HG02571 (cell line): ENCODE results near the gene MBD1.
"Not testable (repeated sequence)": the region's sequence is repeated elsewhere in the genome, so short reads cannot be mapped to it uniquely, and the experiment has no call there.

Experiments used
- ATAC-seq: cut with Tn5 transposase; IDR thresholded peaks from one replicate; pipeline ENCODE4 v1.9.1; 2021; ENCODE audit warnings: mild to moderate bottlenecking, moderate library complexity; ENCODE audit not compliant: unreplicated experiment

The MBD1 gene

DNA sequence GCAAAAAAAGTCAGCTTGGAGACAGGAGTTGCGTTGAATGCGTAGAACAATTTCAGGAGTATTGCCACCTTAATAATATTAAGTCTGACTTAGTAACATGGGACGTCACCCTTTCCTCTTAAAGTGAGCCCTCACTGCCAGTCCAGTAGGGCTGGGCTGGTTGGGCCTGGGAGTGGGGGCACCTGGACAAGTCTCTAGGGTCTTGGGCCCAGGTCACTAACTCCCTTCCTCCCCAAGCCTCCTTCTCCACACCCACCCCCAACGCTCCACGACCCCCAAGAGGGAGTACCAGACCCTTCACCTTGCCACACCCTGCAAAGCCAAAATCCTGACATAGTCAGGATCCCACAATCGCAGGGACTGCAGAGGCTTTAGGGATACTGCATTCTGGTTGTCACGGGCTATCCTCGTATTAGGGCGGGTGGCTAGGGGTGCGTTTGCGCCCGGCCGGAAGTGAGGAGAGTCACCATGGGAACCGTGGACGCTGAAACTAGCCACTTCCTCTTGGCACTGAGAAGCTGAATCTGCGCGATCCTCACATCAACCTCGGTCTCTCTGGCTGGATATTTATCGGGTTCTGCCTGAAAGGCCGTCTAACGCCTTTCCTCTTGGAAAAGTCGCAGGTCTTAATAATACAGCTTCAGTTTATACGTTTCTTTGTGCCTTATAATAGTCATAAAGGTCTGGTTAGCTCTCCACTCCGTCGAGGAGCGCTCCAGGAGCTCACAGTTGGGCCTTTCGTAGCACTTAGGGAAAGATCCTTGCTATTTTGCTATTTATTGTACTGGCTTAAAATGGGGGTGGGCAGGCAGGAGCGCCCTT lies 16.5 kb upstream of the MBD1 start:
- ATAC-seq = peak; percentile 100

DNA sequence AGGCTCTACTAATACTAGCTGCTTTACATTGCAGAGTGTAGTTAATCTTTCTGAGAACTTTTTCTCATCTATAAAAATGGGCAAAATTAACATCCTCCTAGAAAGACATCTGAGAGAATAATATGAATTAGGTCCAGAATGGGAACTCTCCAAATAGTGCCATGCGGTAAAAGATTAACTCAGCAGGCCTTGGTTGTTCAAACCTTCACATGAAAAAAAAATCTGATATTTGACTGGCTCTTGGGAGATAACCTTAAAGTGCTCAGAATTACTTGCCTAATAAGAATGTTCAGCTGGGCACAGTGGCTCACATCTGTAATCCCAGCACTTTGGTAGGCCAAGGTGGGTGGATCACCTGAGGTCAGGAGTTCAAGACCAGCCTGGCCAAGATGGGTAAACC lies 11.7 kb upstream of the MBD1 start:
- no peak for ATAC-seq

DNA sequence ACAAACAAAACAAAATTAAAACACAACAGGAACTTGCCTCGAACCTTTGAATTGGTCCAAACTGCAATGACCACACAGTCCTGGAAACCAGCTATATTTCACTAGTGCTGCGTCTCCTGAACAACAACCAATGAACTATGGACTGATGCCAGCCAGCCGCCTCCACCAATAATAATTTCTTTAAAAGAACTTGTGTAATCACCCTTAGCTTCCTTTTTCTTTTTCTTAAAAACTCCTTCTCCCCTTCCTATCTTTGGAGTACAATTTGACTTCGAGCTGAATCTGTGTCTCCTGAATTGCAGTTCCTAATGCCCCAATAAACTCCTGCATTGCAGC lies 7.8 kb upstream of the MBD1 start:
- no peak for ATAC-seq

DNA sequence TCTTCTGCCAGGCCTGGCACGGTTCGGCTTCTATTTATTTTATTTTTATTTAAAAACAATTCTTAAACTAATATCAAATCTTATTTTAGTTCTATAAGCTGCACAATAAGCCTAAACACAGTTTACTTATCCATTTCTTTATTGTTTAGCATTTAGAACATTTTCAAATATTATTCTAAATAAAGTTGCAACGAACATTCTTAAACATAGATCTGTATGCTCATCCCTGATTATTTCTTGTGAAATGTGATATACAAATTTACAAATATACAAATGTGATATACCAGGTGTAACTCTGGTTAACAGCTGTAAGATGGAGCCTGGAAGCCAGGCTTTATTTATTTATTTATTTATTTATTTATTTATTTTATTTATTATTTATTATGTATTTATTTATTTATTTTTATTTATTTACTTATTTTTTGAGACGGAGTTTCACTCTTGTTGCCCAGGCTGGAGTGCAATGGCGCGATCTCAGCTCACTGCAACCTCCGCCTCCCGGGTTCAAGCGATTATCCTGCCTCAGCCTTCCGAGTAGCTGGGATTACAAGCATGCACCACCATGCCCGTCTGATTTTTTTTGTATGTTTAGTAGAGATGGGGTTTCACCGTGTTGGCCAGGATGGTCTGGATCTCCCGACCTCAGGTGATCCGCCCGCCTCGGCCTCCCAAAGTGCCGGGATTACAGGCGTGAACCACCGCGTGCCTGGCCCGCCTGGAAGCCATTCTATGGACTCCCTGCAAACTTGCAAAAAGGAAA lies 7.2 kb upstream of the MBD1 start:
- ATAC-seq = not testable (repeated sequence)

DNA sequence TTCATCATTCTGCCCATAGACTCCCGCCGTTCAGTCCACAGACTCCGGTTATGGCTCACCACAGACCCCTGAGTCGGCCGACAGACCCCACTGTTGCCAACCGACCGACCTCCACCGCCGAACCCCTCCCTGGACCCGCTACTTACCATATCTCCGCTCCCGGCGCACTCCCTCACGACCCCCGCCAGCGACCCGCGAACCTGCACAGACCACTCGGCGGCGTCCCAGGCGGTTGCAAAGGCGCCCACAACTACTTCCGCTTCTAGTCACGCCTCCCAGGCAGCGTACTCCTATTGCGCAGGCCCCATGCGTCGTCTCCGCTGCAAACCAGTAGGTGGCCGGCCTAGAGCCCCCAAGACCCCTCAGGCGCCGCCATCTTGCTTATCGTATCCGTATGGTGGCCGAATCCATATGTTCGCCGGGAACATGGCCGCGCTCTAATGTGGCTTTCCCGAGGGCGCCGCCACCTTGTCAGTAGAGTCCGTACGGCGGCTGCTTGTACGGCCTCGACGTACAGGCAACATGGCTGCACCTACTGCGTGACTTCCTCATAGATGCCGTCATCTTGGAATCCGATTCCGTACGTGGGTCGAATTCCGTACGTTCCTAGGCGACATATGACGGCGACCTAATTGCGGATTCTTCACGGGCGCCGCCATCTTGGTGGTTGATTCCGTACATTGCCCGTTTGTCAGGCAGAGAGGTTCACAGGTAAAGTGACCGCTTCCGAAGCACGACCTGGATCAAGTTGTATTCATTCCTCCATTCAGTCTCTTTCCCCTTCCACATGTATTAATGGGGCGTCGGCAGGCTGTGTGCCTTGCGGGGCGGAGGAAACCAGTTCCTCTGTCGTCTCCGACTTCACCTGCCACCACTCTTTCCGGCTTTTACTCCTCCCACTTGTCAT lies 6.4 kb upstream of the MBD1 start, which contains the start of gene CXXC1:
Gene CXXC1 (minus strand): TSS at position 252 of the 907 bp plus-strand sequence. CDS start 103 bp downstream, at position 149.
- peak; percentile 85 for ATAC-seq

DNA sequence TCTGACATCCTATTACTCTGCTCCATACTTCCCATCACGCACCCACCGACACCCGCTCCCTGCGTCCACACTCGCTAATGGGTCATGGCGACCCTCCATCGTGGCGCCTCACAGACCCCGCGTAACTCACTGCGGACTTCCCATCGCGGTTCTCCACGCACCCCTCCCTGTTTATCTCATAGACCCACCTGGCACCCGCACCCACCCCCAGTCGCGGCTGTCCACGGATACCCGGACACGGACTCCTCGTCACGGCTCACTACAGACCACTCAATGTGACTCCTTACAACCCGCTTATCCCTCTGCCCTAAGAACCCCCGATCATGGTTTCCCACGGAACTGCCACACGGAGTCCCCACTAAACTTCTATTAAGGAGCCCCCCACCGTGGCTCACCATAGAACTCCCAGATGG lies 5.7 kb upstream of the MBD1 start:
- ATAC-seq = peak; percentile 1

DNA sequence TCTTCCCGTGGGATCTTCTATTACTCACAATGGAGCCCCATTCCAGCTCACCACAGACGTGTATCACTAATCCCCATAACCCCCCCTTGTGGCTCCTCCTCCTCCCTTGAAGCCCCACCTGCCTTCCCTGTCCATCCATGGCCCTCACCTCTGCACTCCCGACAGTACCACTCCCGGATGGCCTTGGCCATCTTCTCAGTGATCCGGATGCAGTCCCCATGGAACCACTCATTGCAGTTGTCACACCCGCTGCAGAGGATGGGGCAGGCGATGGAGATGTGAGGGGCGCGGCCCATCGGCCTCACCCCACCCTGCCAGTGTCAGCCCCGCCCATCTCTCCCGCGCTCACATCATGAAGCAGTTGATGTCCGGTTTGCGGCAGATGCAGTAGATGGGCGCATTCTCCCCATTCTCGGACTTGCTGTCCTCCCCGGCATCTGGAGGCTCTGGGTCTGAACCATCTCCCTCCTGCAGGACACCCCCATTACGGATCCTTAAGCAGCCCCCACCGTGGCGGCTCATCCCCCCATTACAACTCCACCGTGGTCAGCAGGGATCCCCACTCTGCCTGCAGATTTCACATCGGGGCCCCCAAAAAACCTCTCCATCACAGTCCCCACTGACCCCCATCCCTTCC lies 5.2 kb upstream of the MBD1 start:
- no peak for ATAC-seq

DNA sequence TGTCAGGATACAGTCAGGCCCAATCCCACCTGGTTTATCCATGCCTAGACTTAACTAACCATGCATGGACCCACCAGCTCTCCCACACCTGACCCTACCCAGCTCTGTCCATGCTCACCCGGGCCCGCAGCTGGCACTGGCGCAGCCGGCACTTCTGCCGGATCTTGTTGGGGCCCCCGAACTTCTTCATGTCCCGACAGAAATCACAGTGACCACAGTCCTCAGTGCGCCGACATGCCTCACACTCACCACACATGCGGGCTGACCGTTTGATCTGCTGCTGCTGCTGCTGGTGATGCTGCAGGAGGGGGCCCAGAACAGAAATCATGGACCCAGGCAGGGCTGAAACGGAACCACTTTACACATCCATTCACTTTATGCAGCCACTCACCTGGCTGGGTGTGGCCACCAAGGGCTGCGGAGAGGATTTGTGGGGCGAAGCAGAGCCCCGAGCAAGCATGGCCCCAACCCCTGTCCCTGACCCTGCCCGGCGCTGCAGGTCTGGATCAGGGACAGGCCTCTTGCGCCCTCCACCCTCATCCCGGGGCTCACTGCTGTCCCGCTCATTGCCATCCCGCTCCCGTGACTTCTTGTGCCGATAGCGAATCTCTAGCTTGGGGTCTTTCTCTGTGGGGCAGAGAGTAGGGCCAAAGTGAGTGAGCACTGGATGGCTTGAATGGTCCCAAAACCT lies 4.5 kb upstream of the MBD1 start:
- no peak for ATAC-seq

DNA sequence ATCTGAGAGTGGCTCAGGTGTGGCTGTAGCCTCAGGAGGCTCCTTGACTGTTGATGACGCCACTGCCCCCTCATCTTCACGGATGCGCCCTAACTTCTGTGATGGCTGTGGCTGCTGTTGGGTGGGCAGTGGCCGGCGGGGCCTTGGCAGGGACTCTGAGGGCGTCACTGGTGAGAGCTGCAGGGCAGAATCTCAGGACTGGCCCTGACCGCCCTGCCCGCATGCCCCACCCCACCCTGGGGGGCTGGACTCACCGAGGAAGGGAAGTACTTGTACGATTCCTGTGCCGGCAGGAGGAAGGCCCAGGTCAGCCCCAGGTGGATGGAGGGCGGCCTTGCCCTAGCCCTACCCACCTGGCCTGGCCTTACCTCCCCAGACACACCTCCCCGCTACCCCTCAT lies 3.7 kb upstream of the MBD1 start:
- ATAC-seq = no peak

DNA sequence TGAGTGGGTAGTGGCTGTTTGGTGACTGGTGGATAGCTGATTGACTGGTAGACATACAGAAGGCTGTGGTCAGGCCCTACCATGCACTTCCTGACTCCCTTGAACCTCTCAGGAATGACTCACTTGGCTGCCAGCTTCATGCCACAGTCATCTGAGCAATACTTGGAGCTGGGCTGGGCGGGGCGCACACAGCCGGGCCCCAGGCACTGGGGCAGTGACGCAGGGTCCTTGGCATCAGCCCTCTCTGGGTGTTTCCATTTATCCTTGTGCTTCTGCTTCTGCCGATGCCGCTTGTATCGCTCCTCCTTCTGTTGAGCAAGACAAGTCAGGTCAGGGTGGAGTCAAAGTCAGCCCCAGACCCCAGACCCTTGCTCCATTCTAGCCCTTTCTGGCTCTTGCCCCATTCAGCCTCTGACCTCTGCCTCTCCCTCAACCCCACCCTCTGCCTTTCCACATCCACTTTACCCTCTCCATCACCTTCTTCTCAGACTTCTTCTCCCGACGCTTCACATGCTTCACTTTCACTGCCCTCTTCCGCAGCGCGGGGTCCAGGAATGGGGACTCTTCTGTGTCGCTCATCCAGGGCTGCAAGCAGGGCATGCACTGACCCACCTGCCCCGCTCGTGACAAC lies 3.0 kb upstream of the MBD1 start:
- ATAC-seq = no peak

DNA sequence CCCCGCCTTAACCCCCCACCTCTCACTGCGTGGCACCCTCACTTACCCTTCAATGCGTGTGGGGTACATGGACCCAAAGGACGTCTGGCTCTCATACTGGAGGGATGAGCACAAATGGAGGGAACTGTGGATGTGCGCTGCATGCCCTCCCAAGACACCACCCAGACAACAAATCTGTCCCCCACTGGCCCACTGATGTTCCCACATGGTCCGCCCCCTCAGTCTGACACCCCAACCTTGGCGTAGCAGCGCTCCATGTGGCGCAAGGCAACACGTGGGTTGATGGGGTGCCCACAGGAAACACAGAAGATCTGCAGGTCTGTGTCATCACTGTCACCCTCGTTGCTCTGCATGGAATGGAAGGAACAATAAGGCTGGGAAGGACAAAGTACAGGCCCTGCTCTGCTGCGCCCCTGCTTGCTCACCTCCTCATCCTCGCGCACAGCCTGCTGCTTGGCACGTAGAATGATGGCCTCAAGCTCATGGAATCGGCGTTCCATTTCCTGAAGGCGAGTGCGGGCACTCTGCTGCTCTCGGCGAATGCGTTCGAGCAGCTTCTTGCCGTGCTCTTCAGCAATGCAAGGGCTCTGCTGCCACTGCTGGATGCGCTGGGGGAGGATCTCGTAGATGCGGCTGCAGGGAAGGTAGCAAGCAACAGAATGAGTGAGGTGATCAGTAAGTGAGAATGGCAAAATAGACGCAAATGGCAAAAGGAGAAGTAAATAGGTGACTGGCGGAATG lies 2.3 kb upstream of the MBD1 start:
- ATAC-seq = no peak

DNA sequence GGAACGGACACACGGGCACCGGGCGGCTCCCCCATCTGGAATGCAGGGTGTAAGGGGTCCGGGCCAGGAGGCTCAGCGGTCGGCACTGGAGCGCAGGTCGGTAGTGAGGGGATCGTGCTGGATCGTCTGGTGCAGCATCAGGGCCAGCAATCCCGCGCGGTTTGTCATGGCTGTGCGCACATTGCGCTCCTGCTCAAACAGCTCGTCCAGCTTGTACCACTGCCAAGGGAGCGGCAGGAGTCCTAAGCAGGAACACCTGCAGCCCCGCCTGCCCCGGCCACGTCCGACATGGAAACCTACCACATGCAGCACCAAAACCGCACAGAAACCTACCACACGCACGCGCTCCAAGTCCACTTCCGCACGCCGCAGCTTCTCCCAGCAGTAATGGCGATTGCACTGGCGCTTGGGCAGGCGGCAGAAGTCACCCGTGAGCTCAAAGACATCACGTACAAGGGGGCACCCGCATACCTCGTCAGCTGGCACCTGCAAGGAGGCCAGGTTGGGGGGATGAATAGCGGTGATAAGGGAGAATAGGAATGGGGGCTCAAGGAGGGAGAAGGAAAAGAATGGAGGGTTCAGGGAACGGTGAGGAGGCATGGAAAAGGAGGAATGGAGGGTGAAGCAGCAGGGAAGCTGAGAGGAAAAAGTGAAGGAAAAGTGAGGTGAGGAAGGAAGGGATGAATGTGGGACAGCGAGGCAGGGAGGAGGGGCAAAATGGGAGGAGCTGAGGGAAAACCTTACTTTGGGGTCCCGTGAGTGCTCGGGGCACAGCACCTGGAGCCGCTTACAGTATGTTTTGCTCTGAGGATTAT lies 1.4 kb upstream of the MBD1 start:
- no peak for ATAC-seq

DNA sequence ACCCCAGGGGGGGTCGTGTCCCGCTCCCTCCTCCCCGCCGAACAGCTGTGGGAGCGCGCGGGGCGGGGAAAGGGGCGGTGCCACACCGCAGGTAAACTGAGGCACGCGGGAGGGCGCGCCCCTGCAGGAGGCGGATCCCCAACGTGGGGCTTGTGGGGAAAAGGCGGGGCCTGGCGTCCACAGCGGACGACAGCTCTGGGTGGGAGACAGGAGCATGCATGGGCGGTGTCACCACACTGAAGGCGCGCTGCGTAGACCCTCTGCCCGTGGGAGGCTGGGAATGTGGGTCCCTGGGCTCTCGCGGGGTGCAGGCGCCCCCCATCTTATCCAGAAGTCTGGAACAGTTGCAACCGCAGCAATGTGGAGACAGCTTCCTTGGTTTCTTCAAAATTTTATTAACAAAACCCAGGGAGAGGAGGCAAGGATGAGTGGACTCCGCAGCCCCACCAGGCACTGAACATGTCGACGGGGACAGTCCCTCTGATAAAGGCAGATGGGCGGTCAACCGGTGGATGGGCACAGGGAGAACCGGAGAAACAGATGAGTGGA lies 723 bp upstream of the MBD1 start:
- no peak for ATAC-seq

DNA sequence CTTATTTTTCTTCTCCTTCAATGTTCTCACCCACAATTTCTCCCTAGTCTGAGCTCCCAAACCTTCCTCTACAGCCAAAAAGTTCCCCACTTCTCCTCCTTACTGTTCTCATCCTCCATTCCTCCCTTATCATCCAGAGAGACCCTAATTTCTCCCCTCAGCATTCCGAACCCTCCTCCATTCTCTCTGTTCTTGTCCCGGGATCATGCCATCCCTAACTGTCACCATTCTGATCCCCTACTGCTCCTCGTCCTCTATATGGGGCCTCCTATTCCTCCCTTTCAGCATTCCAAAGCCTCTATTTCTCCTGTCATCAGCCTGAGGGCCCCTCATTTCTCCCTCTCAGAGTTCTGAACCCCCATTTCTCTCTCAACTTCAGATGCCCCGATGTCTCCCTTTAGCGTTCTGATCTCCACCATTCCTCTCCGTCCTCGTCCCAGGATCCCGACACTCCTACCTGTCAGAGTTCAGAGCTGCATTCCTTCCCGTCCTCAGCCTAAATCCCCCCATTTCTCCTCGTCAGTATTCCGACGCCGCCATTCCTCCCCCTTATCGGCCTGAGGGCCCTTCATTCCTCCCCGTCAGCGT lies 522 bp downstream of the MBD1 start:
- no peak for ATAC-seq

DNA sequence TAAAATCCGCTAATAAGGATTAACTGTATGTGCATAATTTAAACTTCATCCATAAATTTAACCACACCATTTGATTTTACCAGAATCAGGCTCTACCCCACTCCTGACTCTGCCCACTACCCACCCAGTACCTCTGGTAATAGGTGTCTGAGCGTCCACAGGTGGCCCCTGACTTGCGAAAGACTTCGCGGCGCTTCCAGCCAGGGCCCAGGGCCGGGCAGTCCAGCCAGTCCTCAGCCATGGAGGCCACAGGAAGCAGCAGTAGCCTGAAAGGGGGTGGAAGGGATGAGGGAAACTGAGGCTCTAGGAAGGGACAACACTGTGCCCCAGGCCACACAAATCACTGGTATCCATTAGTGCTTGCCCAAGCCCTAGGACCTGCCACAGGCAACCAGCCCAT lies 1.6 kb downstream of the MBD1 start:
- ATAC-seq = no peak

DNA sequence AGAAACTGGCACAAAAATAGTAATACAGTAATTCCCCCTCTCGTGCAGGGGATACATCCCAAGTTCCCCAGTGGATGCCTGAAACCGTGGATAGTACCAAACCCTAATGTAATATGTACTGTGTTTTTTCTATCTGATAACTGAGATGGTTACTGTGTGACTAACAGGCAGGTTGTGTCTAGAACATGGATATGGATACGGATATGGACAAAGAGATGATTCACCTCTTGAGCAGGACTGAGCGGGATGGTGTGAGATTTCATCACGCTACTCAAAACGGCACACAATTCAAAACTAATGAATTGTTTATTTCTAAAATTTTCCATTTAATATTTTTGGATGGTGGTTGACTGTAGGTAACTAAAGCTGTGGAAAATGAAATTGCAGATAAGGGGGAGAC lies 3.4 kb downstream of the MBD1 start:
- ATAC-seq = no peak

DNA sequence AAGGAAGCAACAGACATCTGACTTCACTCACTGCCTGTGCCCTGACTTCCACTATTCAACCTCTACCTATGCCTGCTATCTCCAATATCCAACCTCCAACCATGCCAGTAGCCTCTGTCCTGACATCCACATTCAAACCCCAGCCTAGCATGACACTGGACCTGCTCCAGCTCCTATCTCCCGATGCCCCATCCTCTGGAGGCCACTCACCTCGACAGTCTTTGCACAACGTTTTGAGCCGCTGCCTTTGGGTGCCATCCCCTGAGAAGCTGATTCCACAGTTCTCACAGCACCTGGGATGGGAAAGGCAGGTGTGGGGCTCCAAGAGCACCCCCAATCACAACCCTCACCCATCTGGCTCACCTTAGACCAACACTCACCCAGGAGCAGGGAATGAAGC lies 4.9 kb downstream of the MBD1 start:
- no peak for ATAC-seq
